Retinal pigment epithelial cell (primary cell): Measurements from ENCODE around the gene HRH4.

Experiments
- DNase-seq: peaks from one replicate; pipeline ENCODE4 v3.0.0-alpha.2; 2010; ENCODE audit warnings: low read depth
- H3K4me3 ChIP-seq: 2 replicates; pipeline ENCODE4 v1.5.1; 2011; ENCODE audit warnings: mild to moderate bottlenecking, low read length, control low read depth, moderate library complexity
- TF ChIP-seq, protein P1 (sequence below): conservative IDR thresholded peaks from 2 replicates; pipeline ENCODE4 v1.5.1; 2011; ENCODE audit warnings: low read depth, low read length, control low read depth, inconsistent platforms

HRH4 gene

DNA sequence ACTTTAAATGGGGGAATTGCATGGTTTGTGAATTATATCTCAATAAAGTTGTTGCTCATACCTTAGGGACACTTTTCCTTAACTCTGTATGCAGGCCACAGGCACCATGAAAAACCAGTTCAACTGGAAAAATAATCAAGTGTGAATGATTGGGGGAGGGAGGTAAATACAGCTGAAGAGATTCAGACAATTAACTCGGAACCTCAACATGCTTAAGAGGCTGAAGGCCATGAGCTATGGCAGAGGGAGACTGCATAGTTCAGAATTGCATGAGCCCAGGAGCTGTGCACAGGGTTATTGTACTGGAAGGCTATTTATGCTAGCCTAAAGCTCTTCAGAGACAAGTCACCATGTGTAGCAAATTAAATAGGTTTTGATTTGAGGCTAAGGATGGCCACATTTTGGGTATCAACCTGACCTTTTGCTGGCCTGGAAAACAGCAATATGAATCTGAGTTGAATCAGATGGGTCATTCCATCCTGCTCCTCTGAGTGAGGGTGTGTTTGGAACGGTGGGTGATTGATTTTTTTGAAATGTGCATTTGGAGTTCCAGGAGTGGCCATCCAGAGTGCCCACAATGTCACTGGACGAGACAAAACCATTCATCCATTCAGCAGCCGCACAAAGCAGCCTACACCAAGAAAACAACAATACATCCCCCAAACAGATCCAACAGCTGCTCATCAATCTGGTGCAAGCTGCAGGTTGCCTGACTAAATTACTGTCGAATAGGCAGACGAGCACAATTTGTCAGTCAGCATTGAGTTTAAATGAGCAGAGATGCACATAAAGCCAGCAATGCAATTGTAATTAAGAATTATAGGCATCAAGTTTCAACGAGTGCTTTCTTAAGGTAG lies 42.5 kb downstream of the HRH4 start:
- DNase-seq = no peak
- H3K4me3 ChIP-seq = no peak overlapping the region
- TF ChIP-seq, protein P1, sequence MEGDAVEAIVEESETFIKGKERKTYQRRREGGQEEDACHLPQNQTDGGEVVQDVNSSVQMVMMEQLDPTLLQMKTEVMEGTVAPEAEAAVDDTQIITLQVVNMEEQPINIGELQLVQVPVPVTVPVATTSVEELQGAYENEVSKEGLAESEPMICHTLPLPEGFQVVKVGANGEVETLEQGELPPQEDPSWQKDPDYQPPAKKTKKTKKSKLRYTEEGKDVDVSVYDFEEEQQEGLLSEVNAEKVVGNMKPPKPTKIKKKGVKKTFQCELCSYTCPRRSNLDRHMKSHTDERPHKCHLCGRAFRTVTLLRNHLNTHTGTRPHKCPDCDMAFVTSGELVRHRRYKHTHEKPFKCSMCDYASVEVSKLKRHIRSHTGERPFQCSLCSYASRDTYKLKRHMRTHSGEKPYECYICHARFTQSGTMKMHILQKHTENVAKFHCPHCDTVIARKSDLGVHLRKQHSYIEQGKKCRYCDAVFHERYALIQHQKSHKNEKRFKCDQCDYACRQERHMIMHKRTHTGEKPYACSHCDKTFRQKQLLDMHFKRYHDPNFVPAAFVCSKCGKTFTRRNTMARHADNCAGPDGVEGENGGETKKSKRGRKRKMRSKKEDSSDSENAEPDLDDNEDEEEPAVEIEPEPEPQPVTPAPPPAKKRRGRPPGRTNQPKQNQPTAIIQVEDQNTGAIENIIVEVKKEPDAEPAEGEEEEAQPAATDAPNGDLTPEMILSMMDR = no peak

DNA sequence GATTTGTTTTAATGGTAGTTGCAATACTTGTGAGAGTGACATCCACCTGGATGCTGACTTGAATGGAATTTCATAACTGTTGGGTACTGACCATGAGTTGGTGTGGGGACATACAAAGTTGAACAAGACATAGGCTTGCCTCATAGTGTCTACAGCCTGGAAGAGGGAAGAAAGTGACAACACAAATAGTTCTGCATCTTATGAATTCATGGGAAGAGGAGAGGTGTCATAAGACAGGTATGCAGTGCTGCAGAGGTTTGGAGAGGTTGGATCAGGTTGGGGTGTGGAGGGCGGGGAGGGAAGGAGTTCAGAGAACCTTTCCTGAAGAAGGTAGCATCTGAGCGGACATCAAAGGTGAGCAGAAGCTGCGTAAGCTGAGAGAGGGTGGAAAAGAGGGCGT lies 44.0 kb downstream of the HRH4 start:
- no peak for DNase-seq
- H3K4me3 ChIP-seq = no peak overlapping the region
- TF ChIP-seq, protein P1 = no peak

DNA sequence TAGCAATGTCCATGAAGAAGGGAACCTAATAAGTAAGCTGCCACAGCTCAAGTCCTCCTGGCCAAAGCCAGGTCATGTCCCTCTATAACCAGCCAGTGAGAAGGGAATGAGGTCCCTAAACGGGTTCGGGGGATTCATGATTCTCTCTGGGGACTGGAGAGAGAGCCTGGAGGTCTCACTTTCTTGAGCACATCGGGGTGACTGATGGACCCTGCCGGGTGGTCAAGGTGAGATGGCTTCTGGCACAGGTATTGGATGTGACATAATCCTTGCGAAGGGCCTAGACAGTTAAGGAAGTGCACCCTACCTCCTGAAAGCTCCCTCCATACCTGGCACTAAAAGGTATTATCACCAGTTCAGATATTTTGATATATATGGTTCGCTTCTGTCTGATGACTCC lies 45.7 kb downstream of the HRH4 start:
- no peak for DNase-seq
- H3K4me3 ChIP-seq = no peak overlapping the region
- TF ChIP-seq, protein P1 = no peak

DNA sequence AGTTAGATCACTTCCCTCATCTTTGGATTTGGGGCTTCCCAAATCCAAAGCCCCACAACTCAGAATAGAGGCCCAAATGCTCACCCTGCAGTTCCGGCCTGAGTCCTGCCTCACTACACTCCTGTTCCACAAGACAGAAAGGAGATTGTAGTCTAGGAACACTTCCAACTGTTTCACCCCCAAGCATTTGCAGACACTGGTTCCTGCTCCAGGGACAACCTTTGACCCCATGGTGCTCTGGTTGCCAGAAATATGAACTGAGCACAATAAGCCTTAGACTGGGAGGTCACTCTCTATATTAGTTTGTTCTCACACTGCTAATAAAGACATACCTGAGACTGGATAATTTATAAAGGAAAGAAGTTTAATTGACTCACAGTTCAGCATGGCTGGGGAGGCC lies 49.0 kb downstream of the HRH4 start:
- no peak overlapping the region for H3K4me3 ChIP-seq
- DNase-seq = no peak
- TF ChIP-seq, protein P1 = no peak

DNA sequence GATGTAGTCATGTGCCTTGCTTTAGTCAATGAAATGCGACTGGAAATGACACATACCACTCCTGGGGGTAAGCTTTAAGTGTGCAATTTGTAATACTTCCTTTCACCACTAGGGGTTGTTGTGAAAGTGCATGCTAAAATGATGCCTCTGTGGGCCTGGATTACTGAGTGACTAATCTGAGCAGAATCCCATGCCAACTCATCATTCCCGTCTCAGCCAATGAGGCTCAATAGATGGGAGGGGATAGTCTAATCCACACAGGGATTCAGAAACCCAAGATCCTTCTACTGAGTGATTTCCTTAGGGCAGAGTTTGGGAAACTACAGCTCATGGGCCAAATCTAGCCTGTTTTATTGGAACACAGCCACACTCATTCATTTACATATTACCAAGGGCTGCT lies 54.0 kb downstream of the HRH4 start:
- DNase-seq = peak; percentile 9
- H3K4me3 ChIP-seq = no peak overlapping the region
- TF ChIP-seq, protein P1 = peak; percentile 63

DNA sequence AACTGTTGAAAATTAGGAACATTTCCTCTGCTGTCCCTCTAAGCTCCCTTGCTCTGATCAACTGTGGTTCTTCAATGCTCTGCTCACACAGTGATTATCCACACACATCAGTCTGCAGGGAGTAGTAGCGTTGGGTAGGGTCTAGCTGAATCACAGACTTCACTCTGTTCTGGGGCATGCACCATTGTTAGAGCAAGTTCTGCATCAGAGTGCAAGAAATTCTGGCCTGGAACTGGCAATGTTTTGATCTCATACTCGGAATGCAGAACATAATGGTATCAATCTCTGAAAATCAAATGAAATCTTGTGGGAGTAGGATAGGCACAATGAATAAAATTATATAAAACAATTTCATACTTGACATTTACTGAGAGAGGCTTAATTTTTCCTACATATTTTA lies 55.3 kb downstream of the HRH4 start:
- H3K4me3 ChIP-seq = no peak overlapping the region
- TF ChIP-seq, protein P1 = no peak
- no peak for DNase-seq

DNA sequence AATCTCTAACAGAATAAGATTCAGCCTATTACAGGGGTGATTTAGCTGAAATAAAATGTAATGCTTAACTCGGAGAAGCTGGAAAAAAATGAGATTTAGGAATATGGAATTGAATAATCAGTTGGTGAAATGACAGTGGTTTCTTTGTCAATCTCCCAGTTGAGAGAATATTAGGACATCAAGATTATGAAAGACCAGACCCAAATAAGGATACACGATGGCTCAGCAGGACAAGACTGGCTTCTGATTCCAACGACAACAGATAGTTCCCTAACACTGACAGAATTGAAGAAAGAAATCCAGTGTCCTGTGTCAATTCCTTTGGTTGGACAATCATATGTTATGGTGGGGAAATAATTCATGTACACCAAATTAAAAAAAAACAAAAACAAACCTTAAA lies 55.8 kb downstream of the HRH4 start:
- TF ChIP-seq, protein P1 = no peak
- no peak for DNase-seq

More for the DNA sequence above, 55.8 kb downstream of the HRH4 start:
- H3K4me3 ChIP-seq = no peak overlapping the region
